Limb (tissue), 2 donors: ENCODE measurements around the gene XKR8.

Experiments used
- DNase-seq, 2 donors: peaks; one replicate each; pipeline ENCODE4 v3.0.0-alpha.2; 2016; ENCODE audit errors: extremely low spot score in 2 of 2

XKR8 gene, protein sequence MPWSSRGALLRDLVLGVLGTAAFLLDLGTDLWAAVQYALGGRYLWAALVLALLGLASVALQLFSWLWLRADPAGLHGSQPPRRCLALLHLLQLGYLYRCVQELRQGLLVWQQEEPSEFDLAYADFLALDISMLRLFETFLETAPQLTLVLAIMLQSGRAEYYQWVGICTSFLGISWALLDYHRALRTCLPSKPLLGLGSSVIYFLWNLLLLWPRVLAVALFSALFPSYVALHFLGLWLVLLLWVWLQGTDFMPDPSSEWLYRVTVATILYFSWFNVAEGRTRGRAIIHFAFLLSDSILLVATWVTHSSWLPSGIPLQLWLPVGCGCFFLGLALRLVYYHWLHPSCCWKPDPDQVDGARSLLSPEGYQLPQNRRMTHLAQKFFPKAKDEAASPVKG

DNA sequence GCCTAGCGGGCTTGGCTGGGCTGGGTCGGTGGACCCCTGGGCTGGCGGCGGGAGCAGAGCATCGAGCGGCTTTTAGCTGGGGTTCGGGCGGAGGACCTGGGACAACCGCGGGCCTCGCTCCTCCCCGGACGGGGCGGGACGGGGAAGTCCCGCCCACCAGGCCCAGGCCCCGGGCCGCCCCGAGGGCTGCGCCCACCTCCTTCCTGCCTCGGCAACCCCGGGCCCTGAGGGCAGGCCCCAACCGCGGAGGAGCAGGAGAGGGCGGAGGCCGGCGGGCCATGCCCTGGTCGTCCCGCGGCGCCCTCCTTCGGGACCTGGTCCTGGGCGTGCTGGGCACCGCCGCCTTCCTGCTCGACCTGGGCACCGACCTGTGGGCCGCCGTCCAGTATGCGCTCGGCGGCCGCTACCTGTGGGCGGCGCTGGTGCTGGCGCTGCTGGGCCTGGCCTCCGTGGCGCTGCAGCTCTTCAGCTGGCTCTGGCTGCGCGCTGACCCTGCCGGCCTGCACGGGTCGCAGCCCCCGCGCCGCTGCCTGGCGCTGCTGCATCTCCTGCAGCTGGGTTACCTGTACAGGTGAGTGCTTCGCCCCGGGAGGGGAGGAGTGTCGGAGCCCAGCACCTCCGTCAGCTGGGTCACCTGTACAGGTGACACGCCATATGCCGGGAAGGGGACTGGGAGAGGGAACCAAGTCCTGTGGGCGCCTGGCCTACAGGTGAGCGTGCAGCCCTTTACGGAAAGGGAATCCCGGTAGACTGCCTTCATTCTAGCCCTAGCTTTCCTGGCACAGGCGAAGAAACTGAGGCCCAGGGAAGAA is at the start of gene XKR8:
XKR8 (plus strand) TSS at position 182 of the 812 bp plus-strand sequence; CDS start at position 279, 97 bp downstream.
- peak; percentile 74 to 88 for DNase-seq

DNA sequence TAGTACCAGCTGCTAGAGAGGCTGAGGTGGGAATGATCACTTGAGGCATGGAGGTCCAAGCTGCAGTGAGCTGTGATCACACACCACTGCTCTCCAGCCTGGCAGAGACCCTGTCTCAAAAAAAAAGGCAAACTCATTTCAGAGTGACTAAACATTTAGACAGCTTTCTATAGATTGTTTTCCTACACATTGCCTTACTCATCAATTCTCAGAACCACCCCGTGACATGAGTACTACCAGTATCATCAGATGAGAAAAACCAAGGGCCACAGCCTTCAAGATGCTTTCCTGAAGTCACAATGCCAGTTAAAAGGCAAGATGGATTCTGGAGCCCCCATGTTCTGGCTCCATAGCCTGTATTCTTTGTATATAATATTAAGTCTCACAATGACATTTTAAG is 47.3 kb upstream of the XKR8 start:
- no peak for DNase-seq

DNA sequence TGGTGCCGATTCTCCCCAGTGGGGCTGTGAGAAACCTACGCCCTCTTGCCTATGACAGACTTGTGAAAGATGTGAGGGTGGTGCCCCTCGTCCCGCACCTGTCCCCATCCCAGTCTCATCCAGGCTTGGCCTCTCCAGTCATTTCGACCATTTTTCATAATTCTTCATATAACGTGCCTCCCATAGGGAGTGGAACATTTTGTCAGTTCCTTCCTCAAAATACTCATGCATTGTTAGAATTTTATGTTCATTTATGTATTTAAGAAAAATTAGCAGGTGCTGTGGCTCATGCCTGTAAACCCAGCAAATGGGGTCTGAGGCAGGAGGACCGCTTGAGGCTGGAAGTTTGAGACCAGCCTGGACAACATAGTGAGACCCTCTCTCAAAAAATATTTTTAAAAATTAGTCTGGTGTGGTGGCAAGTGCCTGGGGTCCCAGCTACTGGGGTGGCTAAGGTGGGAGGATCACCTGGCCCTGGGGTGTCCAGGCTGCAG is 44.6 kb upstream of the XKR8 start:
- no peak for DNase-seq

DNA sequence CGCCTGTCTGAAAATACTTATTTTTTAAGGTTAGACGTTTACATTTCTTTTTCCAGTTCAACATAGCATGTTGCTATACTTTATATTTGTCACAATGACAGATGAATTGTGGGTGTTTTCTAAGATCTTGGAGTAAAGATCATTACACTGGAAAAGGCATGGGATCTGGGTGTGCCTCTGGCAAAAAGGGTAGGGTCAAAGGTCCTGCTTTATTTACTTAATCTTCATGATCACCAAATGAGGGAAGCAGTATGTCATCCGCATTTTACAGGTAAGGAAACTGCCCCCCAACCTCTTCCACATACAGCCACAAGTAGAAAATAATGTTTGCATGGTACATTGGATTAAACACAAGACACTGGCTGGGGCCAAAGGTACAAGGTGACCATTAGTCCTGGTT is 37.5 kb upstream of the XKR8 start:
- DNase-seq: no peak

DNA sequence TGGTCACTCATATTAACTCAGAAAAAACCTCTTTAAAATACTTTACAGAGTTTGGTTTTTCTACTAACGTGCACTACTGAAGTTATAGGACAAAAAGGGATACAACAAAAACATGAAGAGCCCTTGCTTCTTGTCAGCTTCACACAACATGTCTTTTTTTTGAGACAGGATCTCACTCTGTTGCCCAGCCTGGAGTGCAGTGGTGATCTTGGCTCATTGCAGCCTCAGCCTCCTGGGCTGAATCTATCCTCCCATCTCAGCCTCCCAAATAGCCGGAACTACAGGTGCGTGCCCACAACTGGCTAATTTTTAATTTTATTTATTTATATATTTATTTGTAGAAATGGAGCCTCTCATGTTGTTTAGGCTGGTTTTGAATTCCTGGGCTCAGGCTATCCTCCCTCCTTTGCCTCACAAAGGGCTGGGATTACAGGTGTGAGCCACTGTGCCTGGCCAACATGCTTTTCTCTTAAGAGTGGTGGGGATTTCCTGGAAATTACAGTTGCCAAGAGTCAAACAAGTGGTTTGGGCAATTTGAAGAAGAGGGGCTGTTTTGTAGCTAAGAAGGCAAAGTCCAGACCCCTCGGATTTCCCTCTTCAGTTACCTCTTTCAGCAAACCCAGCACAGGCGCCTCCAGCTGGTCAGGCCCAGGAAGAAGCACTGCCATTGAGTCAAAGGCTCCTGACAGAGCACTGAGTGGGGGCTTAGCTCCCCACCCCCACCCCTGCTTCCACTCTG is 31.4 kb upstream of the XKR8 start:
- DNase-seq: no peak

DNA sequence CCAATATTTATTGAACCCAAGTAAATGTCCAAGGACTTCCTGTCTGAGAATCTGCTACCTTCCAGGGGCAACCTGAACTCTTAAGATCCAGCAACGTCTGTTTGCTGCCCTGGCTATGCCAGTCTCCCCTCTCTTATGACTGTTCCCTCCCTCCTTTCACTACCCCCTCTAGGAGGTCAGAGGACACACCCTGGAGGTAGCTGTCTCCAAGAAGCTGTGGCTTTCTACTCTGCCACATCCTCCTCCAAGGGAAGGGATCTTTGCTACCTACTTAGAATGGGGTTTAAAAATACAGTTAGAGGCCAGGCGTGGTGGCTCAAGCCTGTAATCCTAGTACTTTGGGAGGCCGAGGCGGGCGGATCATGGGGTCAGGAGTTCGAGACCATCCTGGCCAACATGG is 28.6 kb upstream of the XKR8 start:
- DNase-seq: no peak

DNA sequence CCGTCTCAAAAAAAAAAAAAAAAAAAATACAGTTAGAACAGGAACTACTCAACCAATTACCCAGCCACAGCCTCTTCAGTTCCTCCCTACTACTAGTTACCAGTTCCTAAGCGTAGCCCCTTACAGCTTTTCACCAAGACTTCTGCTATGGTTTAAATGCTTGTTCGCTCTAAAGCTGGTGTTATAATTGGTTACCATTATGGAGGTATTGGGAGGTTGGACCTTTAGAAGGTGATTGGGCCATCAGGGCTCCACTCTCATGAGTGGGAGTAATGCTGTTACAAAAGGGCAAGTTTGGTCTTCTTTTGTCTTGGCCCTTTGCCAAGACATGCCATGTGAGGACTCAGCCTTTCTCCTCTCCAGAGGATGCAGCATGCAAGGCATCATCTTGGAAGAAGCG is 28.0 kb upstream of the XKR8 start:
- no peak for DNase-seq

DNA sequence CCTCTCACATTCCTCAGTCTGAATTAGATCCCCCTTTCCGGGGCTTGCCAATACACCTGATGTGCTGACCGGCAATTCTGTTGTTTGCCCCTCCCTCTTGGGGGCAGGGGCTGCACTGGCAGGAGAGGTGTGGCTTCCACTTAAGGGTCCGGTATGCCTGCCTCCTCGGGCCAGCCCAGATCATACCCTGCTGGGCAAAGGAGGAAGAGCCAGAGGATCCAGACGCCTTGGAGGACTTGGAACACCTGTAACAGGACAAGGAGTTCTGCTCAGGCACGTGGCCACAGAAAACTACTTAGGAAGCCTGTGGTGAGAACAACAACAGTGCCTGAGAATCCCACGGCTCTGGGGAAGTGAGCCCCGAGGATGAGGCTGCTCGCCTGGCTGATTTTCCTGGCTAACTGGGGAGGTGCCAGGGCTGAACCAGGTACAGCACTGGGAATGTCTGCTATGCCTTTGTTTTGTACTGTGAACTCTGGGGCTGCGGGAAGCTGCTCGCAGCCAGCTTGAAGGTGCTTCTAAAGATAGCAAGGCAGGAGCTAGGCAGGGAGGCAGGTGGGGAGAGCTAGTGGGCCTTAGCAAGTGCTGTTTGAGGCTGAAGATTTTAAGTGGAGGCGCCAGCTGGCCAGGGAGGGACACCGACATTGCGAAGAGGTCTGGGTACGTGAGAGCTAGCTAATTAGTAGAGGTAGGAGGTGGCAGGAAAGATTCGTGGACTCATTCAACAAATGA is 24.8 kb upstream of the XKR8 start, which contains the start of gene SMPDL3B:
SMPDL3B (plus strand) TSS at position 183 of the 732 bp plus-strand sequence; CDS start at position 367, 184 bp downstream.
- no peak for DNase-seq

DNA sequence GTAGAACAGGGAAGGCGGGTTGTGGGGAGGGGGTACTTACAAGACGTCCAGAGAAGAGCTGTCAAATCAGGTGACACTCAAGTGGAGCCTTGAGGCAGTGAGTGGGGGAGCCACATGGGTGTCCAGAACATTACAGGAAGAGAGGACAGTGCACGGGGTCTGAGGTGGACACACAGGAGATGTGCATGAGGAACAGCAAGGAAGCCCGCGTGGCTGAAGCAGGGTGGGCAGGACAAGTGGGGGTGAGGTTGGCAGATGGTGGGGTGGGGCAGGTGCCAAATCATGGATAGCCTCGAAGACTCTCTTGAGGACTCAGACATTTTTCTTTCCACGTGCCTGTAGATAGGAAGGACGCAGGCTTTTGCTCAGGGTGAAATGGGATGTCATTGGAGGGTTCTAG is 24.1 kb upstream of the XKR8 start:
- DNase-seq: no peak

DNA sequence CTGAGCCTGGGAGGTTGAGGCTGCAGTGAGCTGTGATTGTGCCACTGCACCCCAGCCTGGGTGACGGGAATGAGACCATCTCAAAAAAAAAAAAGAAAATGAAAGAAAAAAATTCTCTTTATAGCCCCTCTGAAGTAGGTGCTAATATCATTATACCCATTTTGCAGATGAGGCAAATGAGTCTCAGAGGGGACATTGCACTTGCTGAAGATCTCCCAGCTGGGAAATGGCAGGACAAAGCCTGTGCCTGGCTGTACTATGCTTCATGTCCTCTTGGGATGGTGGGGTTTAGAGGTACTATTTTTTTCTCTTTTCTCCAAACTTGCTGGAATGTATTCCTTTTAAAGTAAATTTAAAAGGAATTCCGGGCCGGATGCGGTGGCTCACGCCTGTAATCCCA is 23.4 kb upstream of the XKR8 start:
- no peak for DNase-seq

DNA sequence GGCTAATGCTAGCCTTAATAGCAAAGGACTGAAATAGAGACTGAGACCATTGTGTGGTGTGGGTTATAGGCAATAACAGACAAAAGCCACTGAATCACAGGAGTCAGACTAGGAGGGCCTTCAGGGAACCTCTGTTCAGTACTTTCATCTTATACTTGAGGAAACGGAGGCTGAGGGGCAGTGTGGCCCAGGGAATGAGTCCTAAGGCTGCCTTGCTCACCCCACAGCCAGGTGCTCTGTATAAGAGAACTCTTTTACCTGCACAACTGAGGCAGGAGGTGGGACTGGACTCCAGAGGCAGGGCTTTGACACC is 22.3 kb upstream of the XKR8 start:
- DNase-seq: no peak

DNA sequence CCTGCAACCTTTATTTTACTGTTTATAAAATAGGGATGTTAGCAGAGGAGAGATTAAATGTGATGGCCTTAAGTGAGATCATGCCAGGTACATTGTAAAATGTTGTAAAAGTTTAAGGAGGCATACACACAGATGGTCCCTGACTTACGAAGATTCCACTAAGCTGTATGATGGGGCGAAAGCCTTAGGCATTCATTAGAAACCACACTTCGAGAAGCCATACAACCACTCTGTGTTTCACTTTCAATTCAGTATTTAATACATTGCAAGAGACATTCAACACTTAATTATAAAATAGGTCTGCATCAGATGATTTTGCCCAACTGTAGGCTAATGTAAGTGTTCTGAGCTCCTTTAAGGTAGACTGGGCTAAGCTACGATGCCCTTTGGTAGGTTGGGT is 21.3 kb upstream of the XKR8 start:
- DNase-seq: no peak

DNA sequence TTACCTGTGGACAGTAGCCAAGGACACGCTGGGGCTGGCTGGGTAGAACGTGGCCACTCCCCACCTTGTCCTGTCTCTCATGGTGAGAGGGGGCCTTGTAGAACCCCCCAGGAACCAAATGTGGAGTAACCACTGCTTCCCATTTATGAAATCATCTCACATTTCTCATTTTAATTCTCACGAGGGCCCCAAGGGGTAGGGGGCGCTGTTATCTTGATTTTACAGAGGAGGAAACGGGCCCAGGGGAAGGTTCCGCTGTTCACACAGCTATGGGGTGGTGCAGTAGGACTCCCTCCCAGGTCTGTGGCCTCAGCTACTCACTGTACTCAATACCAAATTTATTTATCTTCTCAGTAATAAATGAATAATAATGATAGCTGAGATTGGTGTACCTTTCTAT is 19.5 kb upstream of the XKR8 start:
- no peak for DNase-seq

DNA sequence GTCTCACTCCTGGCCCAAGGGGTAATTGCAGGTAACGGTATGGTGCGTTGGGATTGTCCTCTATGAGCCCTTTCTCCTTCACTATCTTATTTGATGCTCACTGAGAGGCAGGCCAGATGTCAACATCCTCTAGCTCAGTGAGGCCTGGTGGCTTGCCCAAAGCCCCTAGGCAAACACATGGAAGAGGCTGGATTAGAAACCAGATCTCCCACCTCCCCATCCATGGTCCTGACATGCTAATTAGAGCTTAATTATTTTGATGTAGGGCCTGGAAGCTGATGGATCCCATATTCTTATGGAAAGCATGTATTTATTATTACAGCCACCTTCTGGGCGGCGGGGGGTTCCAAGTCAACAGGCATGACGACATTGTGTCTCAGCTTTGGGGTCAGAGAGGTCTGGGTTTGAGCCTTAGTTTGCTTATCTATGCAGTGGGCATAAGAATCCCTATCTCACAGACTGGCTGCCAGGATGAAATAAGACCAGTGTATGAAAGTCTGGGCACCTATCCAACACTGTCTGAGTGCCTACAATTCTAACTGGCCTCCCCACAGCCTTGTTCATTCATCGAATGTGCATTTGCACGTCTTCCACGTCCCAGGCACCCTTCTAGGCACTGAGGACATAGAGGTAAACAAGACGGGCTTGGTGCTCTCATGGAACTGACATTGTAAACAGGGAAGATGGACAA is 18.8 kb upstream of the XKR8 start:
- no peak for DNase-seq

DNA sequence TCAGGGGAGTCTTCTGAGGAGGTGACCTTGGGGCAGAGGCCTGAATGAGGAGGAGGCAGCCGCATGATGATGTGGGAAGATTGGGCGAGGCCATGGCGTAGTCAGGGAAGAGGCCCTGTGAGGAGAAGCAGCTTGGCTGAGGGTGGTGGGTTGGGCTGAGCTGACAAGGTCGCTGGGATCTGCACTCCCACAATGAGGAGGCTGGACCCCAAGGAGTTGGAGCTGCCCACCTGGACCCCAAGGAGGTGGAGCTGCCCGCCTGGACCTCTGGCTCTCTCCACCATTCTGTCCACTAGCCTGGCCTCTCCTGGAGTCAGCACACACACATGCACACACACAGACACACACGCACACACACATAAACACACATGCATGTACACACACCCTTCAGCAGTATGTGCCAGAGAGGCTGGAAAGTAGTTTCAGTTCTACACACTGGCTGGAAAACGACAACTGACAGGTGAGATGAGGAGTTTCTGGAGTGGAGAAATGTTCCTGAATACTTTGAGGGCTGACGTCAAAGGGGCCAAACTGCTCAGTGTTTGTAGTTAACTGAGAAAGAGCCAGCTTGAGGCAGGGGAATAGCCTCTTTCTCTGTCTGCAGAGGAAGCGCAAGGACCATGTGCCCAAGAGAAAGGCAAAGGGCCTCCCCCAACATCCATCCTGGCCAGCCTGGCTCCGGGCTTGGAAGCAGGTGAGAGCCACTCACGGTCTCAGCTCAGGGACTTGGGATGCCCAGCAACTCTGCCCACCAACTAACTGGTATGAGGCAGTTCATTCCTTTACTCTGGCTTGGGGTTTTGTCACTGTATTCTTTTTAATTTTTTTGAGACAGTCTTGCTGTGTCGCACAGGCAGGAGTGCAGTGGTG is 17.9 kb upstream of the XKR8 start:
- DNase-seq: no peak

DNA sequence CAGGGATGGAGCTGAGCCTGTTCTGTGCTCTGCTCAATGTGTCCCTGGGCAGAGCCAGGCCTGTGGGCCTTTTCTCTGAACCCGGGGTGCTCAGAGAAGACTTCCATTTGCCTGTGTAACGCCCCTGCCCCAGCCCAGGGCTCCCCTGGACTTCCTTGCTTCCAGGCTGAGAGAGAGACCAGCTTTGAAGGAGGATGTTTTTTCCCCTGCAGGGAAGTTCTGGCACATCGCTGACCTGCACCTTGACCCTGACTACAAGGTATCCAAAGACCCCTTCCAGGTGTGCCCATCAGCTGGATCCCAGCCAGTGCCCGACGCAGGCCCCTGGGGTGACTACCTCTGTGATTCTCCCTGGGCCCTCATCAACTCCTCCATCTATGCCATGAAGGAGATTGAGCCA is 14.8 kb upstream of the XKR8 start:
- no peak for DNase-seq

DNA sequence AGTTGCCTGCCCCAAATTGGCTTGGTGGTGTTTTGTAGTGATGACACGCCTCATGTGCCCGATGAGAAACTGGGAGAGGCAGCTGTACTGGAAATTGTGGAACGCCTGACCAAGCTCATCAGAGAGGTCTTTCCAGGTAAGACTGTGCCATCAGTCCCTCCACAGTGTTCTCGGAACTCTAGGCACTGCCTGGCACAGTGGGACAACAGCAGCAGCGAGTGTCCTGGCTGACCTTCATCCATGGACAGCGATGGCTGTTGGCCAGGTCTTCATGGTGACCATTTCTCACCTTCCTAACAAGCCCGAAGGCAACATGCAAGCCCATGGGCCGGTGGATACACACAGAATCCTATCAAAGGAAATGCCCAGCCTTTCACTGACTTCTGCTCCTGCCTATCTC is 10.7 kb upstream of the XKR8 start:
- DNase-seq: no peak

DNA sequence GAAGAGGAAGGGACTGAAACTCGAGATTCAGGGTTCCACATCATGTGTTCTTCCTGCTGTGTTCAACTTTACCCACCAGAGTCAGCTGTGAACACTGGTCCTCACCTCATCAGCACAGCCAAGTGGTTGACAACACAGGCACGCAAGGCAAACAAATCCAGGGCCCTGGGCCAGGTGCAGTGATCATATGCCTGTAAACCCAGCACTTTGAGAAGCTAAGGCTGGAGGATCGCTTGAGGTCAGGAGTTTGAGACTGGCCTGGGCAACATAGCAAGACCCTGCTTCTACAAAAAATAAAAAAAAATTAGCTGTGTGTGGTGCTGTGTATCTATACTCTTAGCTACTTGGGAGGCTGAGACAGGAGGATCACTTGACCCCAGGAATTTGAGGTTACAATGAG is 8.4 kb upstream of the XKR8 start:
- DNase-seq: no peak

DNA sequence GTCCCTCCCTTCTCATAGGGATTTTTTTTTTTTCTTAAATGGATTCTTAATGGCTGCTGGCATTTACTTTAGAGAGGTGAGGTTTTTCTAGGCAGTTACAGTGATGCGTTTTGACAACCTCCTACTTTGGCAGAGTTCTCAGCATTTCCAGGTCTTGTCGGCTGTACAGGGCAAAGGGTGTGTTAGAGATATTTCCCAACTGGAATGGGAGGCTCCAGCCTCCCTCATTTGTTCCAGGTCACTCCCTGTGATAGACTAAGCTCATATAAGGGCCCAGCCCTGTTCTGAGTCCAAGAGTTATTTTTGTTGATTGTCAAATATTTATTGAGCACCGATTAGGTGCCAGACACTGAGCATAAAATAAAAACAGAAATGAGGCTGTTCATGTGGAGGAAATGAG is 7.6 kb upstream of the XKR8 start:
- DNase-seq: no peak

DNA sequence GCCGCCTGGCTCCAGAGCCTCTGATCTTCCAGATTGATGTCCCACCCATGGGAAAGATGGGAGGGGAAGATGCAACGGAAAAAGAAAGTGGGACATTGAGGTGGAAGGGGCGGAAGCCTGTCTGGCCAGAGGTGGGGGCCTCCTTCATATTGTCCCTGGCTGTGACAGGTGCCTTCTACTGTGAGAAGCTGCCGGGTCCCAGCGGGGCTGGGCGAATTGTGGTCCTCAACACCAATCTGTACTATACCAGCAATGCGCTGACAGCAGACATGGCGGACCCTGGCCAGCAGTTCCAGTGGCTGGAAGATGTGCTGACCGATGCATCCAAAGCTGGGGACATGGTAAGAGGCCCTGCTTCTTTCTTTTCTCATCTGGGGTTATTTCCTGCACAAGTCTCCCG is 5.6 kb upstream of the XKR8 start:
- DNase-seq: no peak
